GM12864 (cell line): Measurements from ENCODE around the gene MYO9A.

Experiments
- DNase-seq: peaks from one replicate; pipeline ENCODE4 v3.0.0-alpha.2; 2011; ENCODE audit warnings: low read depth
- H3K4me3 ChIP-seq: 2 replicates; pipeline ENCODE4 v1.5.1; 2011; ENCODE audit warnings: mild to moderate bottlenecking, low read depth, low read length, control low read depth
- TF ChIP-seq, protein P1 (sequence below): IDR thresholded peaks from 2 replicates; pipeline ENCODE4 v1.5.1; 2011; ENCODE audit warnings: low read depth, mild to moderate bottlenecking, moderate library complexity, low read length, control low read depth, inconsistent platforms; ENCODE audit errors: missing control alignments

MYO9A gene

DNA sequence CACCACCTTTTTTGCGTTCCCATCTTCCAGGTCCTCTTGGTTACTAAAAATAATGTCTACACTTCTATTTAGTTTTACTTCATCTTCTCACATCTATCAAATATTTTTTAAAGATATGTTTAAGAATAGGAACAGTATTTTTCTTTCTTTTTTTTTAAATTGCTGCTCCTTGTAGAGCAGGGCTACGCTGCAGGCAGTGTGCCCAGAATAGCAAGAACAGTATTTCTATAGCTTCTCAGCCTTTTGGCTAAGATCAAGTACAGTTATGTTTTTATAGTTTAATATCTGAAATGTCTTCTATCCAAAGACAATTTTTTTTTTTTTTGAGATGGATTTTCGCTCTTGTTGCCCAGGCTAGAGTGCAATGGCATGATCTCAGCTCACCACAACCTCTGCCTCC, 73.0 kb downstream of the MYO9A start:
- TF ChIP-seq, protein P1, sequence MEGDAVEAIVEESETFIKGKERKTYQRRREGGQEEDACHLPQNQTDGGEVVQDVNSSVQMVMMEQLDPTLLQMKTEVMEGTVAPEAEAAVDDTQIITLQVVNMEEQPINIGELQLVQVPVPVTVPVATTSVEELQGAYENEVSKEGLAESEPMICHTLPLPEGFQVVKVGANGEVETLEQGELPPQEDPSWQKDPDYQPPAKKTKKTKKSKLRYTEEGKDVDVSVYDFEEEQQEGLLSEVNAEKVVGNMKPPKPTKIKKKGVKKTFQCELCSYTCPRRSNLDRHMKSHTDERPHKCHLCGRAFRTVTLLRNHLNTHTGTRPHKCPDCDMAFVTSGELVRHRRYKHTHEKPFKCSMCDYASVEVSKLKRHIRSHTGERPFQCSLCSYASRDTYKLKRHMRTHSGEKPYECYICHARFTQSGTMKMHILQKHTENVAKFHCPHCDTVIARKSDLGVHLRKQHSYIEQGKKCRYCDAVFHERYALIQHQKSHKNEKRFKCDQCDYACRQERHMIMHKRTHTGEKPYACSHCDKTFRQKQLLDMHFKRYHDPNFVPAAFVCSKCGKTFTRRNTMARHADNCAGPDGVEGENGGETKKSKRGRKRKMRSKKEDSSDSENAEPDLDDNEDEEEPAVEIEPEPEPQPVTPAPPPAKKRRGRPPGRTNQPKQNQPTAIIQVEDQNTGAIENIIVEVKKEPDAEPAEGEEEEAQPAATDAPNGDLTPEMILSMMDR, result no peak
- DNase-seq, result no peak
- no peak overlapping the region for H3K4me3 ChIP-seq

DNA sequence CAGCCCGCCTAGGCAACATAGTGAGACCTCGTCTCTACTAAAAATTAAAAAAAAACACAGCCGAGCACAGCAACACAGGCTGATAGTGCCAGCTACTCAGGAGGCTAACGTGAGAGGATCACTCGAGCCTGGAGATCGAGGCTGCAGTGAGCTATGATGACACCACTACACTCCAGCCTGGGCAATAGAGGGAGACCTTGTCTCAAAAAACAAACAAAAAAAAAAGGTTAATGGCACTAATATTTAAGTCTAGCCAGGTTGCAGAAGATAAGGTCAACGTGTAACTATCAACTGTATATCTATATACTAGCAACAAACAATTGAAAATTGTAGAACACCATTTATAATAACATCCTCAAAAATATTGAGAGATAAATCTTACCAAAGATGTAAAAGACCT, 75.1 kb downstream of the MYO9A start:
- H3K4me3 ChIP-seq, result no peak overlapping the region
- TF ChIP-seq, protein P1, result no peak
- no peak for DNase-seq

DNA sequence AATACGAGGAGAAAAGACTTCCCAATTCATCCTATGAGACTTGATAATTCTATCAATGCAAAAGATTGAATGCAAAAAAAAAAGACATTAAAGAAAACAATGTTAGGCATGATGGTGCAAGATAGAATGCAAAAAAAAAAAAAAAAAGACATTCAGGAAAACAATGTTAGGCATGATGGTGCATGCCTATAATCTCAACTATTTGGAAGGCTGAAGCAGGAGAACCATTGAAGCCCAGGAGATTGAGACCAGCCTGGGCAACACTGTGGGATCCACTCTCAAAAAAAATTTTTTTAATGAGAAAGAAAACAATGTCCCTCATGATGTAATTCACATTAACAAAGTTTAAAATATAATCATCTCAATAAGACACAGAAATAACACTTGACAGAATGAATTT, 75.9 kb downstream of the MYO9A start:
- H3K4me3 ChIP-seq, result no peak overlapping the region
- DNase-seq, result no peak
- TF ChIP-seq, protein P1, result no peak

DNA sequence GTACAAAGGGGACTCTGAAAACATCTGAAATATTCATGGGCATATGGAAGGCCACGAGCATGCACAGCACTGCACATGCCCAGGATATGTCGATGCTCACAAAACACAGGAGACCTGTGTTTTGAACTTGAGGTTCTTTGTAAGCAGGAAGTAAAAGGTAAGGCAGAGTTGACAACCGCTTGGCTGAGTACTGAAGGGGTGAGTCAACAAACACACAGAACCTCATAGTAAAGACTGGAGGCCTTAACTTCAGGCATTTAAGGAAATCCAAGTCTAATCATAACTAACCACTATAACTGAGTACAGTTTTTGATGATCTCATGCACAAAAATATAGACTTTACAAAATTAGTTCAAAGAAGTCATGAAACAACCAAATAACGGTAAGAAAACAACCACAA, 80.6 kb downstream of the MYO9A start:
- TF ChIP-seq, protein P1, result no peak
- no peak for DNase-seq
- H3K4me3 ChIP-seq, result no peak overlapping the region

DNA sequence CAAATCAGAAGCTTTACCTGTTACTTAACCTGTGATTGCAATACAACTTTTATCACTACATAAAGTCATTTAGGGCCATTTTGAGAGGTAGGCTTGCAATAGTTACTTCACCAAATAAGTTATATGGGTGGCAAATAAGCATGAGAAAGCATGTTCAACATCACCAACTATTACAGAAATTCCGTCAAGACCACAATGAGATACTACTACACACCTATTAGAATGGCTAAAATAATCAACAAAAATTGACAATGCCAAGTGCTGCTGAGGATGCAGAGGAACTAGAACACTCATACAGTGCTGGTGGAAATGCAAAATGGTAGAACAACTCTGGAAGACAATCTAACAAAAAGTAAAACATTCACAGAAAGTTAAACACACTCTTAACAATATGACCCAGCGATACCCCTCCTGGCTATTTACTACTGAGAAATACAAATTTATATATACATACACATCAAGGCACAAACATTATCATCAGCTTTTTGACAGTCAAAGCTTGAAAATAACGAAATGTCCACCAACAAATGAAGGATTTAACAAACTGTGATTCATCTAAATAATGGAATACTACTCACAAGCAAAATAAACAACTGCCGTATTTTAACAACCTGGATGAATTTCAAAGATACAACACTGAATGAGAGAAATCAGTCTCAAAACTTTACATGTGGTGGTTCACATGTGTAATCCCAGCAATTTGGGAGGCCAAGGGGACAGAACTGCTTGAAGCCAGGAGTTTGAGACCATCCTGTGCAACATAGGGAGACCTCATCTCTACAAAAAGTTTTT, 82.9 kb downstream of the MYO9A start:
- H3K4me3 ChIP-seq, result no peak overlapping the region
- TF ChIP-seq, protein P1, result no peak
- DNase-seq, result no peak

DNA sequence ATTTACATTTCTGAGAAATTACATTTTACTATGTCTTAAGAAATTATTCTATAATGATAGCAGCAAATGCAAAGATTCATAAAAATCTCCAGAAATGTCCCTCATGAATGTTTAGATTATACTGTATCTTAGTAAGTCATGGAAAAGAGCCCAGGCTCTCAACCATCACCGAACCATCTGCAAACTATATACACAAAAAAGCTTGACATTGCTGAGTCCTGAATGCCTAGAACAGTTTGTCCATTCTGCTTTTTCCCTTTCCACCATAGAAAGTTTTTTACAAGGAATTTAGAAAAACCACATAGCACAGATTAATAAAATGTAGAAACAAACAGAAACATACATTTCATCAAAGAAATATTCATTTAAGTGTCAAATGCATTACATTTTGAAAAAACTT, 83.6 kb downstream of the MYO9A start:
- no peak overlapping the region for H3K4me3 ChIP-seq
- TF ChIP-seq, protein P1, result no peak
- DNase-seq, result no peak

DNA sequence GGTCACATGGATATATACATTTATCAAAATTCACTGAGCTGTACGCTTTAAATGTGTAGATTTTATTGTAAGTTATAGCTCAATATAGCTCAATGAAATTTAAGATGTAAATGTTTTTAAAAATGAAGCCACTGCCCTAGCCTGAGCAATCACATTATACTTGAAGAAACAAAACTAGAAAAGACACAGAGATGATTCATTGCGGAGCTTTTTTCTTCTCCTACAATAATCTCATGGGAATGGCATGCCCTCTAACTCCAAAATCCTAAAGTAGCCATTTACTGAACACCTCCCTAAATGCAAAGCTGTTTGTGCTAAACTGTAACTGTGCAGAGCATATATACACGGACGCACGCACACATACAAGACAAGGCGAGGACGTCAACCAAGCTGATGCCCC, 84.2 kb downstream of the MYO9A start:
- DNase-seq, result no peak
- no peak overlapping the region for H3K4me3 ChIP-seq
- TF ChIP-seq, protein P1, result no peak
